SU-DHL-6 (cell line): Measurements from ENCODE around the gene ANHX.

Experiments
- H2AFZ ChIP-seq: fragments of 200-600 bp; sonication (generic); 2 replicates; pipeline ENCODE4 v1.6.1; 2014; ENCODE audit warnings: low read depth, mild to moderate bottlenecking, moderate library complexity, mixed read lengths, antibody characterized with exemption, low read length; ENCODE audit not compliant: severe bottlenecking
- H3F3A ChIP-seq: fragments of 200-600 bp; shearing (Covaris generic); 2 replicates; pipeline ENCODE4 v1.6.0; 2016; ENCODE audit warnings: antibody characterized with exemption, mild to moderate bottlenecking; ENCODE audit not compliant: insufficient read depth
- H3K27ac ChIP-seq: fragments of 200-600 bp; sonication (generic); 2 replicates; pipeline ENCODE4 v1.5.1; 2016; ENCODE audit warnings: low read depth, mild to moderate bottlenecking, low read length, moderate library complexity, mixed read lengths
- H3K27me3 ChIP-seq: fragments of 200-600 bp; sonication (generic), shearing (Covaris generic); 2 replicates; pipeline ENCODE4 v1.6.0; 2014; ENCODE audit warnings: mild to moderate bottlenecking, low read length
- H3K36me3 ChIP-seq: fragments of 200-600 bp; sonication (generic); 2 replicates; pipeline ENCODE4 v1.6.1; 2014; ENCODE audit warnings: mild to moderate bottlenecking, low read length, mixed read lengths
- H3K4me2 ChIP-seq: fragments of 300-600, 200-600 bp; shearing (Covaris generic), sonication (generic); 2 replicates; pipeline ENCODE4 v1.6.0; 2014; ENCODE audit warnings: low read length, low read depth, mild to moderate bottlenecking; ENCODE audit not compliant: poor library complexity, severe bottlenecking
- H3K4me3 ChIP-seq: fragments of 200-600 bp; sonication (generic); 2 replicates; pipeline ENCODE4 v1.5.1; 2014; ENCODE audit warnings: antibody characterized with exemption, low read length, mild to moderate bottlenecking, mixed read lengths; ENCODE audit not compliant: insufficient read depth, poor library complexity, severe bottlenecking
- H3K79me2 ChIP-seq: fragments of 200-600 bp; sonication (generic); 2 replicates; pipeline ENCODE4 v1.6.1; 2014; ENCODE audit warnings: mild to moderate bottlenecking, low read length, moderate library complexity; ENCODE audit not compliant: insufficient read depth
- H3K9ac ChIP-seq: fragments of 200-600 bp; sonication (generic); 2 replicates; pipeline ENCODE4 v1.7.0; 2014; ENCODE audit warnings: mild to moderate bottlenecking, low read length
- H3K9me2 ChIP-seq: fragments of 200-600 bp; sonication (generic); replicated peaks from 2 replicates; pipeline ENCODE4 v1.6.1; 2014; ENCODE audit warnings: low read length; ENCODE audit not compliant: insufficient read depth
- H3K9me3 ChIP-seq: fragments of 200-600 bp; sonication (generic); 2 replicates; pipeline ENCODE4 v1.6.1; 2014; ENCODE audit warnings: low read length, mixed read lengths; ENCODE audit not compliant: insufficient read depth
- H4K20me1 ChIP-seq: fragments of 200-600 bp; sonication (generic); 2 replicates; pipeline ENCODE4 v1.6.1; 2014; ENCODE audit warnings: low read depth, mild to moderate bottlenecking, antibody characterized with exemption, low read length, moderate library complexity, mixed read lengths
- EZH2phosphoT487 ChIP-seq: fragments of 200-600 bp; sonication (generic), shearing (Covaris generic); conservative IDR thresholded peaks from 2 replicates; pipeline ENCODE4 v1.6.1; 2018; ENCODE audit warnings: mild to moderate bottlenecking, antibody characterized with exemption, low read length, moderate library complexity, mixed read lengths
- TF ChIP-seq, protein P1 (sequence below): fragments of 200-600 bp; sonication (generic); IDR thresholded peaks from one replicate; pipeline ENCODE4 v1.5.1; 2017; ENCODE audit warnings: antibody characterized with exemption, mild to moderate bottlenecking, low read length, moderate library complexity; ENCODE audit not compliant: insufficient read depth, poor library complexity, severe bottlenecking

Gene ANHX

DNA sequence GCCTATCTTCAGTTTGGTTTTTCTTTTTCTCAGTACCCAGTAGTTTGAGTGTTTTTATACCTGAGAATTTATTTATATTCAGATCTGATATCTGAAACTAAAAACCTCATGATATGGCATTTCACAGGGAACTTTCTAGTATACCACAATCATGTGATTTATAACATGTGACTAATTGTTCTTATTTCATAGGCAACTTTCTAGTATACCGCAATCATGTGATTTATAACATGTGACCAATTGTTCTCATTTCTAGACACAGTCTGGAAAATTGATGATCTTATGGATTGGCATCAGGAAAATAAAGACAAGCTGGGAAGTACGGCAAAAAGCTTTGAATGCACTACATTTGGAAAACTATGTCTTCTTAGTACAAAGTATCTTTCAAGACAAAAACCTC is 33.8 kb downstream of the ANHX start:
- H3K9me3 ChIP-seq = peaks cover 63% of the 10 kb centered on the region
- H3K9ac ChIP-seq = no peak overlapping the region
- H3K4me2 ChIP-seq = no peak overlapping the region
- no peak overlapping the region for H3K4me3 ChIP-seq
- no peak overlapping the region for H2AFZ ChIP-seq
- TF ChIP-seq EZH2phosphoT487 = no peak
- TF ChIP-seq, protein P1, sequence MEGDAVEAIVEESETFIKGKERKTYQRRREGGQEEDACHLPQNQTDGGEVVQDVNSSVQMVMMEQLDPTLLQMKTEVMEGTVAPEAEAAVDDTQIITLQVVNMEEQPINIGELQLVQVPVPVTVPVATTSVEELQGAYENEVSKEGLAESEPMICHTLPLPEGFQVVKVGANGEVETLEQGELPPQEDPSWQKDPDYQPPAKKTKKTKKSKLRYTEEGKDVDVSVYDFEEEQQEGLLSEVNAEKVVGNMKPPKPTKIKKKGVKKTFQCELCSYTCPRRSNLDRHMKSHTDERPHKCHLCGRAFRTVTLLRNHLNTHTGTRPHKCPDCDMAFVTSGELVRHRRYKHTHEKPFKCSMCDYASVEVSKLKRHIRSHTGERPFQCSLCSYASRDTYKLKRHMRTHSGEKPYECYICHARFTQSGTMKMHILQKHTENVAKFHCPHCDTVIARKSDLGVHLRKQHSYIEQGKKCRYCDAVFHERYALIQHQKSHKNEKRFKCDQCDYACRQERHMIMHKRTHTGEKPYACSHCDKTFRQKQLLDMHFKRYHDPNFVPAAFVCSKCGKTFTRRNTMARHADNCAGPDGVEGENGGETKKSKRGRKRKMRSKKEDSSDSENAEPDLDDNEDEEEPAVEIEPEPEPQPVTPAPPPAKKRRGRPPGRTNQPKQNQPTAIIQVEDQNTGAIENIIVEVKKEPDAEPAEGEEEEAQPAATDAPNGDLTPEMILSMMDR = no peak
- no peaks in the 10 kb centered on the region for H3F3A ChIP-seq
- H3K9me2 ChIP-seq = no peaks in the 10 kb centered on the region
- no peaks in the 10 kb centered on the region for H4K20me1 ChIP-seq
- H3K27ac ChIP-seq = no peak overlapping the region
- H3K27me3 ChIP-seq = no peaks in the 10 kb centered on the region
- H3K79me2 ChIP-seq = no peaks in the 10 kb centered on the region
- peaks cover 25% of the 10 kb centered on the region for H3K36me3 ChIP-seq

DNA sequence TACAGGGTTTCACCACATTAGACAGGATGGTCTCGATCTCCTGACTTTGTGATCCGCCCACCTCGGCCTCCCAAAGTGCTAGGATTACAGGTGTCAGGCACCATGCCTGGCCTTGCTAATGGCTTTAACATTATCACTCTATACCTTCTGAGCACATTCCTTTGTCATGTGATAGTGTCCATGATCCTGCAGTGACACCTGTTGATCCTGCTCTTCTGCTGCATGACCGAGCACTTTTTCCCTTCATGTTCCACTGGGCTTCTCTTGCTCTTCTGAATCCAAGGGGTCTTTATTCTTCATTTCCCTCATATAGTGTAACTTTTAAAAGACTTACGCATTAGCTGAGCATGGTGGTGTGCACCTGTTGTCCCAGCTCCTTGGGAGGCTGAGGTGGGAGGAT is 42.8 kb downstream of the ANHX start:
- H3K9ac ChIP-seq = no peak overlapping the region
- no peaks in the 10 kb centered on the region for H3K79me2 ChIP-seq
- H3K9me2 ChIP-seq = no peaks in the 10 kb centered on the region
- no peak overlapping the region for H3K27ac ChIP-seq
- no peaks in the 10 kb centered on the region for H3K27me3 ChIP-seq
- H3K9me3 ChIP-seq = peaks cover 52% of the 10 kb centered on the region; the same call in 1 of the 2 replicates
- no peak overlapping the region for H3K4me2 ChIP-seq
- TF ChIP-seq, protein P1 = no peak
- no peak for TF ChIP-seq EZH2phosphoT487
- no peaks in the 10 kb centered on the region for H3F3A ChIP-seq
- H4K20me1 ChIP-seq = no peaks in the 10 kb centered on the region
- H2AFZ ChIP-seq = no peak overlapping the region
- H3K4me3 ChIP-seq = no peak overlapping the region
- H3K36me3 ChIP-seq = peaks cover 67% of the 10 kb centered on the region

DNA sequence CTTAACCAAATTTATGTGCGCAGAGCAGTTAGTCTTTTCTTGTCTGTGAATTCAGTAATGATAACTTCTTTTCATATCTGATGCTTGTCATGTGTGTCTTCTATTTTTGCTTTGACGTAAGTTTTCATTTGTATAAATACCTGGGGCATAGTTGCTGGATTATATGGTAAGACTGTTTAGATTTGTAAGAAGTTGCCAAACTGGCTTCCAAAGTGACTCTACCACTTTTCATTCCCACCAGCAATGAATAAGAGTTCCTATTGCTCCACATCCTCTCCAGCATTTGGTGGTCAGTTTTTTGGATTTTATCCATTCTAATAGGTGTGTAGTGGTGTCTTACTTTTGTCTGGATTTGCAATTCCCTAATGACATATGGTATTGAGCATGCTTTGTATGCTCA is 45.5 kb downstream of the ANHX start:
- no peak overlapping the region for H3K4me2 ChIP-seq
- no peaks in the 10 kb centered on the region for H3K9me2 ChIP-seq
- no peak overlapping the region for H3K9ac ChIP-seq
- H3K27me3 ChIP-seq = no peaks in the 10 kb centered on the region
- H3K36me3 ChIP-seq = peaks cover 70% of the 10 kb centered on the region
- no peak overlapping the region for H3K27ac ChIP-seq
- peaks cover 54% of the 10 kb centered on the region; the same call in 1 of the 2 replicates for H3K9me3 ChIP-seq
- no peak for TF ChIP-seq EZH2phosphoT487
- TF ChIP-seq, protein P1 = no peak
- no peaks in the 10 kb centered on the region for H3F3A ChIP-seq
- no peak overlapping the region for H2AFZ ChIP-seq
- H3K79me2 ChIP-seq = no peaks in the 10 kb centered on the region
- H3K4me3 ChIP-seq = no peak overlapping the region
- no peaks in the 10 kb centered on the region for H4K20me1 ChIP-seq
